ENCODE measurements around the gene STRADB.
A peak's percentile ranks its signal among the peaks of the same experiment; 100 is the strongest.
"Not testable (repeated sequence)": the region's sequence is repeated elsewhere in the genome, so short reads cannot be mapped to it uniquely, and the experiment has no call there.

The STRADB gene

DNA sequence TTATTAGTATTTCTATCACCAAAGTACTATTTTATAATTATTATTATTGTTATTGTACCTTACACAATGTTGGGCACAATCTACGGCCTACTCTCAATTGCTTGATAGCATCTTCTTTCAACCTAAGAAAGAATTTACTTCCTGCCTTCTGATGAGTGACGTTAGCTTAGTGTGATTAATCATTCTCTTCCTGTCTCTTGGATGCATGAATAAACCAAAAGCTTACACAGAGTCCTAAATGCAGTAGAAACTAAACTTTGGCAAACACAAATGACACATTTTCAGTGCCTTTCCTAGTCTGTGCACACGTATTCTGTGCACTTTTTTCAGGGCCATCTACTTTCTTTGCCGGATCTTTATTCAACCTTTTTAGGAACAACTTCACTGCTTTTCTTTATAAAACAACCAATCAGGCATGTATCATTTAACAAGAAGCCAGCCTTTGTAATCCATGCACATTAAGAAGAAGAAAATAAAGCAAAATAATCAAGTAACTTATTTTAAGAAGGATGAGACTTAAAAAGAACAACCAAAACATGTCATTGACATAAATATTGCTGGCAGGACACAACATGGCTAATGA lies 19.4 kb upstream of the STRADB start:
- DNase-seq: no peak

DNA sequence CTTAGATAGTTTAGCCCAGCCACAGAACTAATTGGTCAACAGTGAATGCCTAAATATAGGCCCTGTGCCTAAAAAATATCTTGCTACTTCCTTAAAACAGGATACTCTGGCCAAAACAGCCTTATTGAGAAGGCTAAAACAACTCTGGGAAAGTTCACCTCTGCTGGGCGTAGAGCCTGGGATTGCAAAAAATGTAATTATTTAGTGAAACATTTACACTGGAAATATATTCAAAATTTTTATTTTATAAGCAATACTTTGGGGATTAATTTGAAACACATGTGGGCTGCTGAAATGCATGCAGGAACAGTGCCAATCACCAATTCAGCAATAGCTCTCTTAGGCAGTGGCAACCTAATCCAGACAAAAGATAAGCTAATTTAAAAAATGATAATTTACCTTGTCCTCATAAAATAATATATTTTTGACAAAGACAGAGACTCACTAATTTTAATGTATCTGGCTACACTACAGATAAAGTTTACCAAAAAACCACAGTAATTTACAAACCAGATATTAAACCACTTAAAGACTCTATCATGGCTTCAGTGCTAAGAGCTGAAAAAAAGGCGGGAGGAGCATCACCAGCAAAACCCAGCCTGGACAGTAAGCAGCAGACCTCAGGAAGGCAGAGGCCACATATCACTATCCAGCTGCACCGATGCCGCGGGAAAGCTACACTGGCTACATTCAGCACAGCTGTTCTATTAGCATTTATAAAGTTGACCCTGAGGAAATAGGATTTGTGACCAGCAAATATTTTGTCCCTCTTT lies 18.7 kb upstream of the STRADB start:
- DNase-seq: no peak

DNA sequence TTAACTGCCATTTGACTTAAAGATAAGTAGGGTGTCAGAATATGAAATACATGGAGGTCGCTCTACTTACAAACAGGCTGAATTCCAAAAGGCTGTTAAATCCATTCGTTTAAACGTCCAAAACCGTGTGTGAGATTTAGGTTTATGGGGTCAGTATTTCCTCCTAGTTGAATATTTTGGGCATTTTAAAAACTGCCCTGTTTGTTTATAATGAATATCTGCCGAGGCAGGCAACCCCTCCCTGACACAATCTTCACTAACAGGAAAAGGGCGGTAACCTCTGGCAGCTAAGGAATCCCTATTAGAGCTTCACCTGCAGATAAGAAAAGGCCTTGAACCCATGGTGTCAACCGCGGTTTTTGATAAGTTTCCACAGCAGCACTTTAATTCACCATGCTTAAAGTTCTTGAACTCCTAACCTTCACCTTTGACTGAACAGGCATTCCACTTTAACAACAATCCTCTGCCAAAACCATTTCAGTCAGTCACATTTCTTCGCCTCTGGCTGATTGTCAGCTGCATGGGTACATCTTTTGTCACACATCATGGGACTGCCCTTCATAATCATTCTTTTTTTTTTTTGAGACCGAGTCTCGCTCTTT lies 18.0 kb upstream of the STRADB start:
- no peak for DNase-seq

DNA sequence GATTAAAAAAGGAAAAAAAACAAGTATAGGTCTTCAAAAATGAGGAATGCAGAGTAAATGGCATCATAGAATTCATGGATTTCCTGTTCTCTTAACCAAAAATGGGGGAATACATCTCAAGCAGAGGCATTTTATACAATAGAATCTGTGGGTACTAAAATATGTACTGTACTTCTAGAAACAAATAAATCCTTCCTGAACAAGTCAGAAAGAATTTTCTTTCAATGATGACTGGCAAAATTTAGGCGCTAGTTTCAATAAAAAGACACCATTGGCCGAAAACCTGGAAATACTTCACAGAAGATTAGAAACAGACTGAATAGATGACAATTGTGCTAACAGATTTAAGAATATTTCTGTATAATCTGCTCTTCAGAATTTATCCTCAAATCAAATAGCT lies 15.4 kb upstream of the STRADB start:
- DNase-seq: no peak

DNA sequence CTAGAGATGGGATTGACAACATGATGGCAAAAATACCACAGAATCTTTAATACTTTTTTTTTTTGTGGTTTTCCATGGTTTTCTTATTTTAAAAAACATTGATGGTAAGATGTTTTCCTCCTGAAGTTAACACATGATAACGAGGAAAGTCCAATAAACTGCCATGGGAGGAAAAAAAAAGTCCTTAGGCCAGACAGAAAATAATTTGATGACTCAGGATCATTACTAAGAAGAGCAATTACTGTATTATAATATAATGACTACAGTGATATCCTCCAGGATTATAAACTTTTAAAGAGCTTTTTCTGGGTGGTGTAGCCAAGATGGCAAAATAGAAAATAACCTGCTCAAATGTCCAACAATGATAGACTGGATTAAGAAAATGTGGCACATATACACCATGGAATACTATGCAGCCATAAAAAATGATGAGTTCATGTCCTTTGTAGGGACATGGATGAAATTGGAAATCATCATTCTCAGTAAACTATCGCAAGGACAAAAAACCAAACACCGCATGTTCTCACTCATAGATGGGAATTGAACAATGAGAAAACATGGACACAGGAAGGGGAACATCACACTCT lies 12.1 kb upstream of the STRADB start:
- not testable (repeated sequence) for DNase-seq

DNA sequence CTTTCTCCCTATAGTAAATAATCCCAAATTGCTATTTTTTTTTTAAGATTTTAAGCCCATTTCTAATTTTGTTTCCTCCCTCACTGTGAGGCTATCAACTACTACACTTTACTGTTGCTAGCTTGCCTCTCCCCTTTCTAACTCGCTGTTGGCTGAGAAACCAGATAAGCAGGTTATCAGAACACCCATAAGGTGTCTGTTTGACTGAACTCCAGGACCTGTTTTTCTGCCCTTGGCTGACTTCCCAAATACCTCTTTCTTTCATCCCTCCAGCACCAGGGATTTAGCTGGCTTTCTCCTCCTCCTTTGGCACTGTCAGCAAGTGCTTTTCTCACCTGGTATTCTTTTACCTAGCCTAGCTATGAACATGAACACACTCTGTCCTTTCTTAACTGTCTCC lies 11.4 kb upstream of the STRADB start:
- no peak for DNase-seq

- DNase-seq: no peak
Measured at GRCh38 chr2:201441409-201441808, 10.1 kb upstream of the STRADB start.

GRCh38 chr2:201444746-201445465 lies 6.6 kb upstream of the STRADB start:
- no peak for DNase-seq

DNA sequence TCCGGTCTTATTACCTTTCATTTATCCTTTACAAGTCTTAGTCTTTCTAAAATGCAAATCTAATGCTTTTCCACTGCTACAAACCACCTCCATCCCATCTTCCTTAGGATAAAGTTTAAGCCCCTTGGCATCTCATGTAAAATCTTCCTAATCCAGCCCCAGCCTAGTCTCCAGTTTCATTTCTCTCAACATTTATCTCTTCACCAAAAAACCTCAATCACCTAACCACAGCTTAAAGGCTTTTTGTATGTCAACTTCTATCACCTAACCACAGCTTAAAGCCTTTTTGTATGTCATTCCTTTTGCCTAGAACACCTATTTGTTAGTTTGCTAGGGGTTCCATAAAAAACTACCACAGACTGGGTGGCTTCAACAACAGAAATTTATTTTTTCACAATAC lies 4.5 kb upstream of the STRADB start:
- DNase-seq: no peak

- no peak for DNase-seq
Measured at GRCh38 chr2:201448061-201448460, 3.5 kb upstream of the STRADB start.

GRCh38 chr2:201448701-201449100 lies 2.8 kb upstream of the STRADB start:
- DNase-seq: no peak

- peak; percentile 51 for DNase-seq
Measured at GRCh38 chr2:201450954-201451291, 617 bp upstream of the STRADB start.

- peak; percentile 2 for DNase-seq
Measured at GRCh38 chr2:201452058-201452921, 750 bp downstream of the STRADB start.

DNA sequence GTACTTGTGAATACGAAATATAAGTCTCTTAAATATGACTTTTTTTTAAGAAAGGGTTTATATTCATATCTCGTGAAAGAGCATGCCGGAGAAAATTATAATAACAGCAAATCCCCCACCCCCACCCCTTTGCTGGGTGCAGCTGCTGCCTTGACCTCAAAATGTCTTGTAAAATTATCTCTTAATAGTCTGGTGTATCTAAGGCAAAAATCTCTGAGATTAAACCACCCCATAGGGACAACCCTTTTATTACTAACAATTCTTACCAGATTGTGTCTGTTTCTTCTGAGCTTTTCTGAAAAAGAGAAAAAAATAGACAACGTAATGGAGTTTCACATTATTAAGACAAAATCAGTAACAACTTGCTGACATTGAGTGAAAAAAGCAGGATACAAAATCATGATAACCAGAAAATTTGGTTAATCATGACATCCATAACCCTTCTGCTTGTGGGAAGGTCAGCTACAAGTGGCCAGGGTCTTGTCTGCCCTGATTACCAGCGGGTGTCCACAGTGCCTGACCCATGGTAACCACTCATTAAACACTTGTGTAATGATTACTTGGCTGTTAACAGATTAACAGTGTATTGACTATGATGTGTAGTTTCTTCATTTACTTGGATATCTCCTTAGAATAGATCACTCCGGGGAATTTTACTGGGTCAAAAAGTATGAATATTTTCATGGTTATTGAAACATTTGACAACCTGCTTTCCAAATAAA lies 1.5 kb downstream of the STRADB start:
- DNase-seq: no peak

DNA sequence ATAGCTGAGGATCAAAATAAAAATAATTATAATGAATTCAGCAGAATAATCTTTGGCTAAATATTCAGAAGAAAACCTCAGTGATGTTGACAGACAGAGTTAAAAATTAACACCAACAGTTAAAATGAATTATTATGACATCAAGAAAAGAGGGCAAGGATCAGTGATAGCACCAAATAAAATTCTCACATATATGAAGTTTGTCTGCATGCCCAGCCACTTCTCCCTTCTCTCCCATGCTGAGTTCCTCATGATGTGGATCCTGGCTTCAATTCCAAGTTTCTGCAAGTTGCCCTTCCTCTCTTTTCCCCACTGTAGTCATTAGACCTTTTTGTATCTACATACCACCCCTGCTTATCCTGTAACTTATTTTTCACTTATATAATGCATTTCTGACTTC lies 6.8 kb downstream of the STRADB start:
- no peak for DNase-seq

GRCh38 chr2:201460532-201460931 lies 9.0 kb downstream of the STRADB start:
- DNase-seq: no peak

GRCh38 chr2:201464547-201464946 lies 13.0 kb downstream of the STRADB start:
- DNase-seq: no peak

GRCh38 chr2:201465524-201465971 lies 14.0 kb downstream of the STRADB start:
- no peak for DNase-seq

GRCh38 chr2:201466050-201466675 lies 14.6 kb downstream of the STRADB start:
- peak; percentile 60 for DNase-seq

DNA sequence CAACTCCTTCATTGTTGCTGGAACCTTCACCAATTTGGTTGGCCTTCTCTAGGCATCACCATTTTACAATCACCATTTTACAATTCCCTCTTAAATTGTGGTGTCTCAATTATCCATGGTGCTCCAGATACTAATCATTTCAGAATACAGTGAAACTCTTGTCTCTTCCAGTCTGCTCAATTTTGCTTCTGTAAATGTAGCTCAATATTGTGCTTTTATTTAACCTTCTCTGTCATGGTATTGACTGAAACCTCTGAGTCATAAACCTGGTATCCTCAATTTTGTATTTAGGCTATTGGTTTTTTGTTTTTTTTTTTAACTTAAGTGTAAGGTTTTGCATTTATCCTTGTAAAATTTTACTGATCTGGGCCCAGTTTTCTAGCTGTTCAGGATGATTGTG lies 16.1 kb downstream of the STRADB start:
- no peak for DNase-seq
